Testis (tissue), 3 donors: ENCODE results near the gene ZNF670. TPM values are rescaled to one million over a fixed set of nuclear protein-coding genes. Genes with fewer than 3 reads are reported as not detected.
A peak's percentile ranks its signal among the peaks of the same experiment; 100 is the strongest.

ENCODE experiments used
- DNase-seq: peaks from one replicate; pipeline ENCODE4 v3.0.0-alpha.2; 2019
- H3K27ac ChIP-seq, 2 donors: fragments of 200-600 bp; sonication (generic); one replicate each; pipeline ENCODE4 v1.5.1; 2019
- H3K27me3 ChIP-seq: fragments of 200-600 bp; sonication (generic); one replicate; pipeline ENCODE4 v1.5.1; 2019
- H3K36me3 ChIP-seq: fragments of 200-600 bp; sonication (generic); one replicate; pipeline ENCODE4 v1.5.1; 2017; ENCODE audit warnings: low read depth; ENCODE audit errors: missing control alignments
- H3K4me1 ChIP-seq: fragments of 200-600 bp; sonication (generic); one replicate; pipeline ENCODE4 v1.5.1; 2019
- H3K4me3 ChIP-seq, 2 donors: fragments of 200-600 bp; sonication (generic); one replicate each; pipeline ENCODE4 v1.5.1; 2017 to 2019
- H3K9me3 ChIP-seq: fragments of 200-600 bp; sonication (generic); one replicate; pipeline ENCODE4 v1.5.1; 2017
- POLR2A ChIP-seq: fragments of 450-650 bp; IDR thresholded peaks from one replicate; pipeline ENCODE4 v1.6.1; 2017; ENCODE audit warnings: antibody characterized with exemption, mild to moderate bottlenecking, moderate library complexity
- WGBS, 2 donors: methylation state at CpG; one replicate each; pipeline ENCODE4 v1.1.5; 2018; 5-methylcytosine and 5-hydroxymethylcytosine counted together
- intact Hi-C: fragments of 100-400 bp; cut with DNase I; formaldehyde crosslinking; loops from one replicate; pipeline ENCODE4 v1.15.1; 2023; ENCODE audit warnings: low total_unique reads
- polyA plus RNA-seq: library from polyadenylated mRNA; stranded (reverse); fragments of 350-450 nt; fragmentation: Illumina TruSeq; extraction: RNeasy Lipid Tissue Mini Kit (QIAGEN cat#74804); gene quantifications from one replicate; pipeline ENCODE4 v1.2.3, GENCODE V29; 2014; ENCODE audit warnings: low read depth, low replicate concordance; ENCODE audit not compliant: insufficient read depth
- total RNA-seq, 2 donors: library from RNA; depleted of rRNA; stranded (reverse); fragments of >200 nt; gene quantifications; one replicate each; pipeline ENCODE4 v1.2.3, GENCODE V29; 2016
- TF ChIP-seq, protein P1 (sequence below), 3 experiments: fragments of 450-650 bp in 2 of 3; fragments of 200-600 bp in 1 of 3; sonication (generic) in 1 of 3; IDR thresholded peaks; one replicate each; pipeline ENCODE4 v1.5.1; 2016 to 2019; ENCODE audit warnings: antibody characterized with exemption in 3 of 3, mild to moderate bottlenecking in 2 of 3, moderate library complexity in 1 of 3

Gene ZNF670
- total and polyA plus RNA-seq, 3 donors from 2014 or later: 3.5 to 5.5 (median 5.4) TPM

DNA sequence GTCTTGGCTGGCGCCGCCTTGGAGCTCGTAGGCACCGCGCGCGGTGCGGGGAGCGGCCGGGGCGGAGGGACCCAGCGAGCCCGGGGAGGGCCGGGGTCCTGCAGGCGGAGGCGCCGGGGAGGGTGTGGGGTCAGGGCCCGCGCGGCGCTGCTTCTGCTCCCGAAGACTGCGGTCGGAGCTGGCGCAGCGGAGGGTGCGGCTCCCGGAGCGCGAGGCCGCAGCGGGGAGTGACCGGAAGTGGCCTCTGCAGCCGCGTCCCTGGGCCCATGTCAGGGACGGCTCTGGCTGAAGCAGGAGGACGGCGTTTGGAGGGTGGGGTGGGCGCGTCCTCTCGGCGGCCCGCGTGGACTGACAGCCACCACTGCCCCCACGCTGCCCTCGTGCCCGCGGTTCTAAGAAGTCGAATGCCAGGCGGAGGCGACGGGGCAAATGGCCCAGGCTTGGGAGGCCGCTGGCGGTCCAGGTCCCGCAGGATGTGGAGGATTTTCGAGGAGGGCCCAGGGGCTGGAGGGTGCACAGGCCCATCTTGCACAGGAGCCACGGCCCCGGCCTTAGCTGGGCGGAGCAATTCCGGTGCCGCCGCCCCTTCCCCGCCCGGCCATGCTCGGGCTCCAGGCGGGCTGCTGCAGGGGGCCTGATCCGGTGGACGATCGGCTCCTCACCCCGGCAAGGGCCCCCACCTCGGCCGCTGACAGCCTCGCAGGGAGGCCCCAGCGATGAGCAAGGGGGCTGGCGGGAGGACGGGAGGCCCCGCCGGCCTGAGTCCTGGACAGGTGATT, 33.3 kb upstream of the ZNF670 start:
- Histone ChIP-seq H3K4me3 (peak overlapping the region; percentile 71 to 74), H3K9me3 (no peaks in the 10 kb centered on the region), H3K27me3 (no peaks in the 10 kb centered on the region), H3K36me3 (no peaks in the 10 kb centered on the region), H3K4me1 (peaks cover 14% of the 10 kb centered on the region), H3K27ac (peak overlapping the region; percentile 55 to 67)
- no peak for TF ChIP-seq POLR2A
- TF ChIP-seq, protein P1, sequence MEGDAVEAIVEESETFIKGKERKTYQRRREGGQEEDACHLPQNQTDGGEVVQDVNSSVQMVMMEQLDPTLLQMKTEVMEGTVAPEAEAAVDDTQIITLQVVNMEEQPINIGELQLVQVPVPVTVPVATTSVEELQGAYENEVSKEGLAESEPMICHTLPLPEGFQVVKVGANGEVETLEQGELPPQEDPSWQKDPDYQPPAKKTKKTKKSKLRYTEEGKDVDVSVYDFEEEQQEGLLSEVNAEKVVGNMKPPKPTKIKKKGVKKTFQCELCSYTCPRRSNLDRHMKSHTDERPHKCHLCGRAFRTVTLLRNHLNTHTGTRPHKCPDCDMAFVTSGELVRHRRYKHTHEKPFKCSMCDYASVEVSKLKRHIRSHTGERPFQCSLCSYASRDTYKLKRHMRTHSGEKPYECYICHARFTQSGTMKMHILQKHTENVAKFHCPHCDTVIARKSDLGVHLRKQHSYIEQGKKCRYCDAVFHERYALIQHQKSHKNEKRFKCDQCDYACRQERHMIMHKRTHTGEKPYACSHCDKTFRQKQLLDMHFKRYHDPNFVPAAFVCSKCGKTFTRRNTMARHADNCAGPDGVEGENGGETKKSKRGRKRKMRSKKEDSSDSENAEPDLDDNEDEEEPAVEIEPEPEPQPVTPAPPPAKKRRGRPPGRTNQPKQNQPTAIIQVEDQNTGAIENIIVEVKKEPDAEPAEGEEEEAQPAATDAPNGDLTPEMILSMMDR (IDR thresholded peaks at IDR 0.05): no peak
- intact Hi-C loops: no loop called here
- 2% methylated on average over 20 to 52 of the region's 78 CpGs for WGBS, 2 donors
- DNase-seq: peak; percentile 75

DNA sequence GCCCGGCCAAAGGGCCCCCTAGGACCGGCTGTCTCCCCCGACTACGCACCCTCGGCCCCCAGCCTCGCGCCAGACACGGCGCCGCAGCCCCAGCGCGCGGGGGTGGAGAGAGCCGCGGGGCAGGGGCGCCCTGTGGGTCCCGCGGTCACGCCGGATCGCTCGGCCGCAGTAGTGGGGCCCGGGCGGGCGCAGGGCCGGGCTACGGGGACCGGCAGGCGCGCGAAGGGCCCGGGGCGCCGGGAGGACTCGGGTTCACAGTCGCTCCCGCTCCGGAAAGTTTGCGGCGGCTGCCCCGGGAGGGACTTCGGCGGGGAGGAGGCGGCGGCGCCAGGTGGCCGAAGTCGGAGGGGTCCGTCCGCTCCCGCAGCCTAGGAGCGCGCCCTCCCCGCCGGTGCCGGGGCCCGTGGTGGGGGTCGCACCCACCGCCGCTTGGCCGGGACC, 32.7 kb upstream of the ZNF670 start:
- TF ChIP-seq, protein P1 (IDR thresholded peaks at IDR 0.05): no peak
- TF ChIP-seq POLR2A: no peak
- H3K27ac ChIP-seq: peak overlapping the region; percentile 55 to 67
- intact Hi-C loops: no loop called here
- no peaks in the 10 kb centered on the region for H3K9me3 ChIP-seq
- H3K27me3 ChIP-seq: no peaks in the 10 kb centered on the region
- peak overlapping the region; percentile 71 to 74 for H3K4me3 ChIP-seq
- no peak for DNase-seq
- H3K4me1 ChIP-seq: peaks cover 14% of the 10 kb centered on the region
- WGBS, 2 donors: 0% methylated on average over 27 of the region's 62 CpGs; no CpG with 5 or more reads in 1 of the 2 donors
- H3K36me3 ChIP-seq: no peaks in the 10 kb centered on the region

DNA sequence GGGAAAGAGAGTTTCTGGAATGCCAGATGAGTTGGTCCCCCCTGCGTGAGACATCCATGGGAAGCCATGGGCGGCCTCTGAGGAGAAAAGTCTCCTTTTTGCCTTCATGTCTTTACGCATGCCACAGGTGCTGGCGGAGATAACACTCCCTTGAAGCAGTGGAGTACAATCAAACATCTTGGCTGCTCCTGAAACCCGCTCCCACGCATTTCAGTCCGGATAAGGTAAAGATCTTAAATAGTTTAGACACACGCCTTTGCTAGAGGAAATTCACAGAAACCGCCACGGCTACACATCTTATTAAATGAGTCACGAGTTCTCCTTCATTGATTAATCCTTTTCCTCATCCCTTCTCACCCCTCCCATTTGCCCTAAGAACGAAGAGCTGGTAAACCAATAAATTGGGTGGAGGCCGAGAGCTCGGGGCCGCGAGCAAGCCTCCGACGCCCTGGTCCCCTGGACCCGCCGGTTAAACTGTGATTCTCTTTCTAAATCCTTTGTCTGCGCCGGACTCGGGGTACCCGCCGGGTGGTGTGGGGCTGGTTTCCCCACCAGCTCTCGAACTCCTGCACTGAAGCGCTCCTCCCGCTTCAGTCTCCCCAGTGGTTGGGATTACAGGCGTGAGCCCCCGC, 32.1 kb upstream of the ZNF670 start:
- peaks cover 14% of the 10 kb centered on the region for H3K4me1 ChIP-seq
- TF ChIP-seq, protein P1 (IDR thresholded peaks at IDR 0.05): no peak
- no peak for TF ChIP-seq POLR2A
- H3K27ac ChIP-seq: peak overlapping the region; percentile 13 to 67
- no peaks in the 10 kb centered on the region for H3K9me3 ChIP-seq
- H3K27me3 ChIP-seq: no peaks in the 10 kb centered on the region
- 15 to 18% methylated on average over 29 to 30 of the region's 30 CpGs for WGBS, 2 donors
- DNase-seq: no peak
- no peaks in the 10 kb centered on the region for H3K36me3 ChIP-seq
- intact Hi-C loops: no loop called here
- peak overlapping the region; percentile 71 to 74 for H3K4me3 ChIP-seq

DNA sequence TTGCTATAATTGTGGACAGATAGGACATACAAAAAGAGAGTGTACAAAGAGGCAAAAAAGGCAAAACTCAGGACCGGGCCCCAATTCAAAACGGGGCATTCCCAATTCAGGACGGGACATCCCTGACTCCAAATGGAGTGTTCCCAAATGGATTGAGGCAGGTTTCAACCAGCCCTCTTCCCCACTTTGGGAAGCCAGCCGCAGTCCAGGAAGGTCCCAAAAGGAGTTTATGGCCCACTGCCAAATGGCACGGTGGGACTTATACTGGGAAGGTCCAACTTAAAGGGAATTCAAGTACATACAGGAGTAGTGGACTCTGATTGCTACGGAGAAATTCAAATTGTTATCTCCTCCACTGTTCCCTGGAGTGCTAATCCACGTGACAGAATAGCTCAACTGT, 29.1 kb upstream of the ZNF670 start:
- DNase-seq: no peak
- TF ChIP-seq POLR2A: no peak
- TF ChIP-seq, protein P1 (IDR thresholded peaks at IDR 0.05): no peak
- H3K36me3 ChIP-seq: no peaks in the 10 kb centered on the region
- H3K4me3 ChIP-seq: no peak overlapping the region
- peaks cover 12% of the 10 kb centered on the region for H3K4me1 ChIP-seq
- H3K27me3 ChIP-seq: no peaks in the 10 kb centered on the region
- H3K27ac ChIP-seq: no peak overlapping the region
- H3K9me3 ChIP-seq: no peaks in the 10 kb centered on the region
- intact Hi-C loops: no loop called here
- 73 to 77% methylated on average over 7 of the region's 7 CpGs for WGBS, 2 donors
